NCI-H2171 treated with DMSO at 0.1 percent for 48 hours (cell line): ENCODE data around the gene TBC1D10A.

Experiments
- DNase-seq: peaks from one replicate; lab custom pipeline; 2025; lab: John Stamatoyannopoulos, UW

Gene TBC1D10A

GRCh38 chr22:30320021-30320556 is 6.7 kb downstream of the TBC1D10A start:
- DNase-seq, result no peak

DNA sequence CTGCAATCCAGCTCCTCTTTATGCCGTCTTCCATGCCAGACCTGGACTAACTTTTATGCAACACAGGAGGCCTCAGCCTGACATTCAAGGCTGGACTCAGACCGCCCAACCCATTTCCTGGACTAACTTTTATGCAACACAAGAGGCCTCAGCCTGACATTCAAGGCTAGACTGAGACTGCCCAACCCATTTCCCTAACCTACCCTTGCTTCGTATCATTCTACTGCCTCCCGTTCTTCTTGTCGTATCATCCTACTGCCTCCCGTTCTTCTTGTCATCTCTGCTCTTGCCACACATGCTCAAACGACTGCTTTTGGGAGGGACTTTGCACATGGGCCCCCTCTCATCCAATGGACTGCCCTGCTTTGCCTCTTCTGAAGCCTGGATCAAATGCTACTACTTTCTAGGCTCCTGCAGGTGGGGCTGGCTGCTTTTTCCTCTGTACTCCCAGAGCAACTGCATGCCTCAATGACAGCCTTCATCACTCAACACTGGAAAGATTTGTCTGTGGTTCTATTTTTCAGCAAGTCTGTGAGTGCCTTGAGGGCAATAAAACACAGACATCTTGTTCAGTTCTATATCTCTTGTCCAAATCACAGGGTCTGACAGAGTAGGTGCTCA is 7.8 kb downstream of the TBC1D10A start:
- no peak for DNase-seq

DNA sequence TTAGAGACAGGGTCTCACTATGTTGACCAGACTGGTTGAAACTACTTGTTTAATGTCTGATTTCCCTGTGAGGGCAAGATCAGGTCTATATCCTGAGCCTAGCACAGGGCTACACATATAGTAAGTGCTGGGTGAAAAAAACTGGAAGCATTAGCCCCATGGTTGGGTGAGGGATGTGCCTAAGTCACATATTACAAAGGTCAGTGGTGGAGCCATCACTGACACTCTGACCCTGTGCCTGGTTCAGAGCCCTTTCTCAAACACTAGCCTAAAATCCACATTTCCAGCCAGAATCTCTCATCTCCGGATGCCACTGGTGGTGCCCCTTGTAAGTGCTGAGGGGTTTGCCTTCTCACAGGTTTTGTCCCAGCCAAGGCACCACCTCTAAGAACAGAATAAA is 9.0 kb downstream of the TBC1D10A start:
- no peak for DNase-seq

- DNase-seq, result no peak
Measured at GRCh38 chr22:30315962-30316576, 10.7 kb downstream of the TBC1D10A start.

- no peak for DNase-seq
Measured at GRCh38 chr22:30314915-30315314, 11.8 kb downstream of the TBC1D10A start.

DNA sequence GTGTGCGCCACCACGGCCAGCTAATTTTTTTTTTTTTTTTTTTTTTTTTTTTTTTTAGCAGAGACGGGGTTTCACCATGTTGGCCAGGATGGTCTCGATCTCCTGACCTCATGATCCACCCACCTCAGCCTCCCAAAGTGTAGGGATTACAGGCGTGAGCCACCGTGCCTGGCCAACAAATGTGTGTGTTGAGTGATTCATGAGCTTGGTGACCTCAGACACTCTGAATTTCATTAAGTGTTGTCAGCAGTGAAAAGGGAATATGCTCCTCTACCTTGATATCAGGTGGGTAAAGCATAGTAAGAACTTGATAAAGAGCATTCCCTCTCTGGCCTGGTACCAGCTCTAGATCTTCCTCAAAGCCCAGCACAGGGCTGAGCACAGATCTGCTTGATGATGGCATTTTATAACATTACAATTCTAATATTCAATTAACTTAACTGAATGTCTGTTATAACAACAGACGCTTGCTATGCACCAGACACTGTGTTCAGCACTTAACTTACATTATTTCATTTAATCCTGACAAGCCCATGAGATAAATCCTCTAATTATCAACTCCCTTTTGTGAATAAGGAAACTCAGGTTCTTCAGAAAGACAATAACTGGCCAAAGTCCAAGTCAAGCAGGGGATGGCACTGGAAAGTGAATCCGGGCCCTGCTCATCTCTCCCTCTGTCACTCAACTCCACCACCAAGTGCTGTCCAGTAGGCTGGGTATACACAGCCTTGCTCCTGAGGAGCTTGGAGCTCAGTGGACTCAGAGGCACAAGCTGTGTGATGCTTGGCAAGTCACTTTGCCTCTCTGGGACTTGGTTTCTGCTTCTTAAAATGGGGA is 13.0 kb downstream of the TBC1D10A start:
- DNase-seq, result no peak

DNA sequence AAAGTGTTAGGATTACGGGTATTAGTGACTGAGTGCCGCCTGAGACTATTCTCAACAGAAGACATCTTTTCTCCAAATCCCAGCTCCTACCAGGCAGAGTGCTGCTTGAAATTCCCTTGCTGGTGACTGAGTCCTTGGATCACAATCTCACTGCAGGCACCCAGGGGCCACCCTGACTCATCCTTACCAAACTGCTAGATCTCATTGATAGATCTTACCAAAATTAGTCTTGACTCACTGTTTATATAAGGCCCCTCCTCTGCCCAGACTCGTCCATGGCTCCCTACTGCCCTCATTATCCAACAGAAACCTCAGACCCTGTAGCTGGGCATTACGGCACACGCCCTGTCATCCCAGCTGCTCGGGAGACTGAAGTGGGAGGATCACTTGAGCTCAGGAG is 14.7 kb downstream of the TBC1D10A start:
- DNase-seq, result no peak

- no peak for DNase-seq
Measured at GRCh38 chr22:30310881-30311771, 15.6 kb downstream of the TBC1D10A start.

GRCh38 chr22:30309951-30310741 is 16.6 kb downstream of the TBC1D10A start:
- no peak for DNase-seq

GRCh38 chr22:30308518-30309230 is 18.1 kb downstream of the TBC1D10A start:
- DNase-seq, result no peak

- no peak for DNase-seq
Measured at GRCh38 chr22:30308093-30308492, 18.6 kb downstream of the TBC1D10A start.

- DNase-seq, result no peak
Measured at GRCh38 chr22:30307041-30307574, 19.6 kb downstream of the TBC1D10A start.

- no peak for DNase-seq
Measured at GRCh38 chr22:30306627-30307011, 20.1 kb downstream of the TBC1D10A start.

- DNase-seq, result no peak
Measured at GRCh38 chr22:30305906-30306626, 20.7 kb downstream of the TBC1D10A start.

- DNase-seq, result no peak
Measured at GRCh38 chr22:30305519-30305905, 21.2 kb downstream of the TBC1D10A start.

DNA sequence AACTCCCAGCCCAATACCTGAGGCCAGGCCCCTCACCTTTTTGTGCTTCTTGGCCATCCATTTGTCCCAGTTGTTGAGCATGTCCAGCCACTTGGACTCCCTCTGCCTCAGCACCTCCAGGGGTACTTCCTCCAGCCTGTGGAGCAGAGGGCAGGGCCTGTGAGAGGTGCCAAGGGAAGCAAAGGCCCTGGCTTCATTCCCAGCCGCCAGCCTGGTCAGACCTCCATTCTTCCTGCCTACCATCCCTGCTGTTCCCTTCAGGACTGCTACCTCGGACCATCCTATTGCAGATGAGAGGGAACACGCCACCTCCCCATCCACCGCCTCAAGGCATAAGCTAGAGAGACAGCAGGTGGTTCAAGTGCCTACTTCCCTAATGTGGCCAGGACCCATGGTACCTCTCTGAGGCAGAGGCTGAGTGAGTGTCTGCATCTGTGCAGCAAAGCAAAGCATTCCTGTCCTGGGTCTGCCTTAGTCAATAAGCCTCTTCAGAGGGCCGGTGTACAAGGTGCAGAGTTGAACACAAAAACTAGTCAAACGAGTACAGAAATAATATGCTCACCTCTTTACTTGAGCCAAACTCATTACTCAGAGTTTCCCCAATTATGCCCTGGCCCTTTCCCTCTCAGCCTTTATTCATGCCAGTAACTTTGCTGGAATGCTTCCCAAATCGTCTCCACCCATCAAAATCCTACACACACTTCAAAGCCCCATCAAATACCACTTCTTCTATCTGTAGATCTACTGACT is 22.1 kb downstream of the TBC1D10A start:
- no peak for DNase-seq

- no peak for DNase-seq
Measured at GRCh38 chr22:30302810-30303138, 24.0 kb downstream of the TBC1D10A start.

DNA sequence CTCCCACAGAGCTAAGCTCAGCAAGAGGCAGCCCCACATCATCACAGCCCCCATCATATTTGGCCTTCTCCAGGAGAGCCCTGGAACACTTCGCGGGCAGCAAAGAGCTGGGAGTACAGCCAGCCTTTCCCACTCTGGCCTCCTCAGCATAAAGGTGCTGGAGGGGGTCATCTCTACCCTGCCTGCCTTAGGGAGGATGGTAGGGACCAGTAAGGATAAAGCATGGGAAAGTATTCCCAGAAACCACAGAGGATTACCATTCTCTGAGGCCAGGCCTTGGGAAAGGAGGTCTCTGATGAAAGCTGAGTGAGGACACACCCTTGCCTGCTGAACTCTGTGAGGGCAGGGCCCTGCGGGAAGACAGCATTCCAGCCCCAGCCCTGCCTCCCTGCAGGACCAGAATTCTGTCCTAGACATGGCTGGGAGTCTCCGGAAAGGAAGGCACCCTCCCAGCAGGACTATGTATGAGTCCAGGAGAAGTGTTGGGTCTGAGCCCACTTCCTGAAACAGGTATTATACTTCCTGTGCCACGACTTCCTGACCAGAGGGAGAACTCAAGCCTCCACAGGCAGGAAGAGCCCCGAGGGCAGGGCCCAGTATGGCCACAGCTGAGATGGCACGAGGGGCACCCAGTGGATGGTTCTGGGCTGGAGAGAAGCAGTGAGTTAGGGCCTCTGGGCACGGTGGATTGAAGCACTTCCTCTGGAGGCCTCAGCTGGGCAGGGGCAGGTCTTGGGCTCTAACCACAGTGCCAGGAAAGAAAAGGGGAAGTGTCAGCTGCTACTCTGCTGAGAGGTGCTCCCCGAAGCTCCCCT is 24.5 kb downstream of the TBC1D10A start:
- DNase-seq, result no peak
